Lung (tissue), 12 donors: Measurements from ENCODE around the gene ABCA9. TPM values are rescaled to one million over a fixed set of nuclear protein-coding genes. Genes with fewer than 3 reads are reported as not detected.

Source experiments
- ATAC-seq: fragments of 200-7000 bp; cut with Tn5 transposase; one replicate; pipeline ENCODE4 v1.9.1; 2020; ENCODE audit warnings: moderate number of reproducible peaks; ENCODE audit not compliant: insufficient read depth, low FRiP score
- DNase-seq, 3 donors: peaks; one replicate each; pipeline ENCODE4 v3.0.0-alpha.2; 2013 to 2017
- H3K27ac ChIP-seq, 2 donors: one replicate each; pipeline ENCODE4 v1.5.1; 2013; ENCODE audit warnings: mild to moderate bottlenecking in 2 of 2, moderate library complexity in 2 of 2, control low read depth in 1 of 2, inconsistent platforms in 1 of 2, low read depth in 1 of 2, low read length in 1 of 2
- H3K27me3 ChIP-seq, 3 donors: one replicate each; pipeline ENCODE4 v1.5.1; 2013; ENCODE audit warnings: low read length in 2 of 3; ENCODE audit not compliant: control insufficient read depth in 3 of 3, insufficient read depth in 3 of 3
- H3K36me3 ChIP-seq, 4 donors: one replicate each; pipeline ENCODE4 v1.5.1; 2013; ENCODE audit warnings: low read length in 4 of 4, mild to moderate bottlenecking in 1 of 4, moderate library complexity in 1 of 4; ENCODE audit not compliant: control insufficient read depth in 4 of 4, insufficient read depth in 4 of 4
- H3K4me1 ChIP-seq, 5 donors: one replicate each; pipeline ENCODE4 v1.5.1; 2013; ENCODE audit warnings: low read length in 5 of 5, mild to moderate bottlenecking in 2 of 5, moderate library complexity in 1 of 5; ENCODE audit not compliant: control insufficient read depth in 5 of 5, insufficient read depth in 5 of 5
- H3K4me3 ChIP-seq: one replicate; pipeline ENCODE4 v1.5.1; 2013; ENCODE audit warnings: mild to moderate bottlenecking, control low read depth, moderate library complexity
- H3K9ac ChIP-seq, 2 donors: one replicate each; pipeline ENCODE4 v1.5.1; 2013; ENCODE audit warnings: low read length in 2 of 2, control low read depth in 1 of 2; ENCODE audit not compliant: insufficient read depth in 1 of 2
- H3K9me3 ChIP-seq, 4 donors: one replicate each; pipeline ENCODE4 v1.5.1; 2013; ENCODE audit warnings: low read length in 3 of 4, mild to moderate bottlenecking in 1 of 4, moderate library complexity in 1 of 4; ENCODE audit not compliant: control insufficient read depth in 4 of 4, insufficient read depth in 3 of 4
- WGBS, 2 donors: extraction: QIAGEN DNeasy Blood & Tissue Kit; methylation state at CpG; one replicate each; pipeline ENCODE4 v1.1.7; 2013; 5-methylcytosine and 5-hydroxymethylcytosine counted together
- polyA plus RNA-seq, 2 donors: library from polyadenylated mRNA; stranded (reverse); fragments of 200-250 nt; gene quantifications; one replicate each; pipeline ENCODE4 v1.2.1, GENCODE V29; 2013
- total RNA-seq, 2 donors: library from RNA; depleted of rRNA in 1 of 2; stranded (reverse); fragments of >200 nt in 1 of 2; gene quantifications; one replicate each; pipeline ENCODE4 v1.2.1, GENCODE V29; 2014 to 2021
- TF ChIP-seq, protein P1 (sequence below): IDR thresholded peaks from 2 replicates; pipeline ENCODE4 v1.5.1; 2012; ENCODE audit warnings: mild to moderate bottlenecking; ENCODE audit errors: control extremely low read depth, extremely low read depth
- donor health status: control.
- donor health status: control.
- donor health status: Bipolar disorder and iron deficiency.
- donor health status: healthy.
- donor health status: DM: yes; HTN: yes; CAD: no.

ABCA9 gene
- total and polyA plus RNA-seq, 4 donors = 0.34 to 24.7 (median 2.8) TPM

DNA sequence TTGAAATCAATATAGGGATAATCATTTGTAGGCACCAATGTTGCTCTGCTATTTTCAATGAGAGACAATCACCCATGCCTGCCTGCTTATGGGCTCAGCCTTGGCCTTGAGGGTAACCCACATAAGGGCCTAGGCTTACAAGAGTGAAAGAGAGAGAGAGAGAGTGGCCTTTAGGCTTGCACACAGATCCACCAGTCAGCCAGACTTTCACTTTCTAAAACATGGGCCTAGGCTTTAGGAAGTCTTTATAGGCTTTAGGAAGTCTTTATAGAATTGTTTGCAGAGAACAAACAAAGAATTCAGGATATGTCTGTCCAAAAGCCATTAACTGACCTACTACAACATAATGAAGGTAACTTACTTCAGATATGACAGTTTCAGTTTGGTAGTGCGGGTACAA is 3.4 kb downstream of the ABCA9 start:
- Histone ChIP-seq H3K36me3 (no peaks in the 10 kb centered on the region), H3K27me3 (no peaks in the 10 kb centered on the region), H3K9ac (no peak overlapping the region), H3K27ac (no peak overlapping the region), H3K4me3 (no peak overlapping the region), H3K4me1 (peaks cover 0 to 12% (median 0%) of the 10 kb centered on the region in 5 donors), H3K9me3 (peaks cover 0 to 3% (median 0%) of the 10 kb centered on the region in 4 donors)
- whole genome bisulfite sequencing, 2 donors = 78 to 92% methylated on average over 1 of the region's 1 CpG
- no peak for DNase-seq
- ATAC-seq = no peak
- TF ChIP-seq, protein P1, sequence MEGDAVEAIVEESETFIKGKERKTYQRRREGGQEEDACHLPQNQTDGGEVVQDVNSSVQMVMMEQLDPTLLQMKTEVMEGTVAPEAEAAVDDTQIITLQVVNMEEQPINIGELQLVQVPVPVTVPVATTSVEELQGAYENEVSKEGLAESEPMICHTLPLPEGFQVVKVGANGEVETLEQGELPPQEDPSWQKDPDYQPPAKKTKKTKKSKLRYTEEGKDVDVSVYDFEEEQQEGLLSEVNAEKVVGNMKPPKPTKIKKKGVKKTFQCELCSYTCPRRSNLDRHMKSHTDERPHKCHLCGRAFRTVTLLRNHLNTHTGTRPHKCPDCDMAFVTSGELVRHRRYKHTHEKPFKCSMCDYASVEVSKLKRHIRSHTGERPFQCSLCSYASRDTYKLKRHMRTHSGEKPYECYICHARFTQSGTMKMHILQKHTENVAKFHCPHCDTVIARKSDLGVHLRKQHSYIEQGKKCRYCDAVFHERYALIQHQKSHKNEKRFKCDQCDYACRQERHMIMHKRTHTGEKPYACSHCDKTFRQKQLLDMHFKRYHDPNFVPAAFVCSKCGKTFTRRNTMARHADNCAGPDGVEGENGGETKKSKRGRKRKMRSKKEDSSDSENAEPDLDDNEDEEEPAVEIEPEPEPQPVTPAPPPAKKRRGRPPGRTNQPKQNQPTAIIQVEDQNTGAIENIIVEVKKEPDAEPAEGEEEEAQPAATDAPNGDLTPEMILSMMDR = no peak

DNA sequence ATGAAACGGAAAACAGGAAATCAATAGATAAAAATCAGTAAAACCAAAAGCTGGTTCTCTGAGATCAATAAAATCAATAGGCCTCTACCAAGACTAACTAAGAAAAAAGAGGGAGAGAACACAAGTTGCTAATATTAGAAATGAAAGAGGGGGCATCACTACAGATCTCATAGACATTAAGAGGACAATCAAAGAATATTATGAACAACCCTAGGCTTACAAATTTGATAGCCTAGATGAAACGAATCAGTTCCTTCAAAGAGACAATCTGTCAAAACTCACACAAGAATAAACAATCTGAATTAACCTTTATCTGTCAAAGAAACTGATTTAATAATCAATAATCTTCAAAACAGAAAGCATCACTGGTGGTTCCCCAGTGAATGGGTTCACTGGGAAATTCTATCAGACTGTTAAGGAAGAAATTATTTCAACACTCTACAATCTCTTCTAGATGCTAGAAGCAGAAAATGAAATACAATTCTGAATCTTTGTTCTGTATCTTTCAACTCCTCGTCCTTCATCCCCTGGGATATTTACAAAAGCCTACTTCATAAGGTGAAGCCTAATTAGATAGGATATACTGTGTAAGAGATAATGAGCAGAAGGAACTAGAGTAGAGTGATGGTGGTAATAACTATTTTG is 4.4 kb downstream of the ABCA9 start:
- 91% methylated on average over 3 of the region's 3 CpGs for WGBS, 2 donors
- no peak for ATAC-seq
- no peaks in the 10 kb centered on the region for H3K36me3 ChIP-seq
- H3K4me3 ChIP-seq = no peak overlapping the region
- H3K4me1 ChIP-seq = peaks cover 0 to 5% (median 0%) of the 10 kb centered on the region in 5 donors
- TF ChIP-seq, protein P1 = no peak
- no peak overlapping the region for H3K27ac ChIP-seq
- H3K9me3 ChIP-seq = peaks cover 0 to 5% (median 0%) of the 10 kb centered on the region in 4 donors
- H3K27me3 ChIP-seq = no peaks in the 10 kb centered on the region
- DNase-seq = no peak
- H3K9ac ChIP-seq = no peak overlapping the region

DNA sequence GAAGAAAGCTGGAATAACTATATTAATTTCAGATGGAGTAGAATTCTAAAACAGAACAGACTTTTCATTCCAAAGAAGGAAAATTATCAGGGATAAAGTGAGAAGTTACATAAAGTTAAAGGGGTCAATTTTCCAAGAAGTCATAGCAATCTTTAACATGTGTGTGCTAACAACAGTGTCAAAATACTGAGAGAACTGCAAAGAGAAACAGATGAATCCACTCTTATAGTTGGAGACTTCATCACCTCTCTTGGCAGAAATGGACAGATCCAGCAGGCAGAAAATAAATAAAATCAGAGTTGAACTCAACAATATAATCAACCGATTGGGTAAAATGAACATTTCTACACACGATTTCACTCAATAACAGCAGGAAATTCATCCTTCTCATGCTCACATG is 5.4 kb downstream of the ABCA9 start:
- H3K27ac ChIP-seq = no peak overlapping the region
- H3K36me3 ChIP-seq = no peaks in the 10 kb centered on the region
- peaks cover 0 to 3% (median 0%) of the 10 kb centered on the region in 5 donors for H3K4me1 ChIP-seq
- H3K9ac ChIP-seq = no peak overlapping the region
- TF ChIP-seq, protein P1 = no peak
- H3K4me3 ChIP-seq = no peak overlapping the region
- peaks cover 0 to 6% (median 0%) of the 10 kb centered on the region in 4 donors for H3K9me3 ChIP-seq
- no peaks in the 10 kb centered on the region for H3K27me3 ChIP-seq
- ATAC-seq = no peak
- 88 to 93% methylated on average over 2 of the region's 2 CpGs for WGBS, 2 donors
- no peak for DNase-seq
